Epithelial cell of prostate (primary cell): Measurements from ENCODE around the gene CYP21A2.
A peak's percentile ranks its signal among the peaks of the same experiment; 100 is the strongest.
"Not testable (repeated sequence)": the region's sequence is repeated elsewhere in the genome, so short reads cannot be mapped to it uniquely, and the experiment has no call there.

Source experiments
- DNase-seq: peaks from one replicate; pipeline ENCODE4 v3.0.0-alpha.2; 2011; ENCODE audit warnings: low read depth, low spot score
- H3K27ac ChIP-seq: fragments of 450-650 bp; 2 replicates; pipeline ENCODE4 v1.5.1; 2017; ENCODE audit warnings: mild to moderate bottlenecking

Gene CYP21A2

GRCh38 chr6:32049736-32050135, 11.5 kb downstream of the CYP21A2 start:
- not testable (repeated sequence) for DNase-seq, H3K27ac ChIP-seq

DNA sequence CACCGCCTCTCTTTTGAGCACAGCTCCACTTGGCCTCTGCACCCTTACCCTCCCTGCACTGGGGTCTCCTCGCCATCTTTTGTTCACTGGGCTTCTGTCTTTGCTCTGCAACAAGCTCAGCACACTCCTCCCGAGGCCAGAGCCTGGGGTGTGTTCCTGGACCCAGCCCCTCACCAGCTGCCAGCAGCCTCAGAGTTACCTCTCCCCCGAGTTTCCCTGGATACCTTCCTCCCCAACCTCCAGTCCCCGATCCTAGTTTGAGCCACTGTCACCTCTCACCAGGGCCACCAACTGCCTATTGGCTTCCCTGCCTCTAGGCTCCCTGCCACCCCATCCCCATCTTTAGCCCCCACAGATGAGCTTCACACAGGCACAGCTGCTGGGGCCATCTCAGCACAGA, 12.3 kb downstream of the CYP21A2 start:
- DNase-seq, result no peak
- H3K27ac ChIP-seq, result no peak overlapping the region

- DNase-seq, H3K27ac ChIP-seq: not testable (repeated sequence)
These were observed 14.4 kb downstream of the CYP21A2 start for GRCh38 chr6:32052626-32053025.

DNA sequence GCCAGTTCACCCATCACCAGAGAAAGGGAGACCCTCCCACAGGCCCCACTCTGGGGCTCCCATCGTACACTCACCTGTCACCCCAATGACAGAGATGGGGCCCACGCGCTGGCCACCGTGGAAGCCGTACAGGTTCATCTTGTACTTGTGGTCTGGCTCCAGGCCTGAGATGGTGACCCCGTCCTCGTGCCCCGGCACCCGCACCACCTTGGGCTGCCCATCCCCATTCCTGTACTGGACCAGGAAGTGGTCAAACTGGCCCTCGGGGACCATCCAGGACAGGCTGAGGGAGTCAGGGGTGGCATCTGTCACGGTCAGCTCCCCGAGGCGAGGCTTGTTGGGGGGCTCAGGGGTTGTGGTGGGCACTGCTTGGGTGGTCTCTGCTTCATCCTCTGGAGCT, 15.1 kb downstream of the CYP21A2 start:
- not testable (repeated sequence) for DNase-seq, H3K27ac ChIP-seq

DNA sequence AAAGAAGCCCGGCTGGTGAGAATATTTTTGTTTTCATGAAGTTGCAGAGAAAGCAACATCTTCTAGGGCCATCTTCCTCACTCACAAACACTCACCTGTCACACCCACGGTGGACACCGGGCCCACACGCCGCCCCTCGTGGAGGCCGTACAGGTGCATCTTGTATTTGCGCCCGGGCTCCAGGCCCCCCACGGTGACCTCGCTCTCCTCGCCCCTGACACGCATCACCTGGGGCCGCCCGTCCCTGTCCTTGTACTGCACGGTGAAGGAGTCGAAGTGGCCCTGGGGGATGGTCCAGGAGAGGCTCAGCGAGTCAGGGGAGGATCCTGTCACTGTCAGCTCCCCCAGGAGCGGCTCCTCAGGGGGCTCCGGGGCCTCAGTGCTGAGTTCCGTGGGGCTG, 17.5 kb downstream of the CYP21A2 start:
- not testable (repeated sequence) for H3K27ac ChIP-seq, DNase-seq

DNA sequence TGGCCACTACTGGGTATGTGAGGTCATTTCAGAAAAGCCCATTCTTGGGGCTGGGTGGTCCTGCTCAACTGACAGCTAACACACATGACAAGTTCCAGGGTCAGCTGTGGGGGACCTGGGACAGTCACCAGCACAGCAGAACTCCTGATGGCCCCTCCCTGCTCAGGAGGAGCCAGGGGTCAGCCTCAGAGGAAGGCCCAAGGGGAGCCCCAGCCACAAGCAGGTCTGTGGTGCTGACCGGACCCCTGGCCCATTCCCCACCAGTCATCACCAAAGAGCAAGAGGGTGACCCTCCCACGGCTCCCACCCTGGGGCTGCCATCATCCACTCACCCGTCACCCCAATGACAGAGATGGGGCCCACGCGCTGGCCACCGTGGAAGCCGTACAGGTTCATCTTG, 18.0 kb downstream of the CYP21A2 start:
- DNase-seq, result no peak
- H3K27ac ChIP-seq, result no peak overlapping the region

DNA sequence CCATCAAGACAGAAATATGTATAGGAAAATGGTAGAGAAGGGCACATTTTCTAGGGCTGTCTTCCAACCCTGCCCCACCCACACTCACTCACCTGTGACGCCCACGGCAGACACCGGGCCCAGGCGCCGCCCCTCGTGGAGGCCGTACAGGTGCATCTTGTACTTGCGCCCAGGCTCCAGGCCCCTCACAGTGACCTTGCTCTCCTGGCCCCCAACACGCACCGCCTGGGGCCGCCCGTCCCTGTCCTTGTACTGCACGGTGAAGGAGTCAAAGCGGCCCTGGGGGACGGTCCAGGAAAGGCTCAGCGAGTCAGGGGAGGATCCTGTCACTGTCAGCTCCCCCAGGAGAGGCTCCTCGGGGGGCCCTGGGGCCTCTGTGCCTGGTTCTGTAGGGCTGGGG, 19.8 kb downstream of the CYP21A2 start:
- no peak overlapping the region for H3K27ac ChIP-seq

GRCh38 chr6:32058511-32058963, 20.3 kb downstream of the CYP21A2 start:
- DNase-seq, result no peak
- no peak overlapping the region for H3K27ac ChIP-seq

More for the DNA sequence above, 19.8 kb downstream of the CYP21A2 start:
- DNase-seq, result no peak

GRCh38 chr6:32060966-32061655, 22.9 kb downstream of the CYP21A2 start:
- no peak overlapping the region for H3K27ac ChIP-seq
- DNase-seq, result no peak

DNA sequence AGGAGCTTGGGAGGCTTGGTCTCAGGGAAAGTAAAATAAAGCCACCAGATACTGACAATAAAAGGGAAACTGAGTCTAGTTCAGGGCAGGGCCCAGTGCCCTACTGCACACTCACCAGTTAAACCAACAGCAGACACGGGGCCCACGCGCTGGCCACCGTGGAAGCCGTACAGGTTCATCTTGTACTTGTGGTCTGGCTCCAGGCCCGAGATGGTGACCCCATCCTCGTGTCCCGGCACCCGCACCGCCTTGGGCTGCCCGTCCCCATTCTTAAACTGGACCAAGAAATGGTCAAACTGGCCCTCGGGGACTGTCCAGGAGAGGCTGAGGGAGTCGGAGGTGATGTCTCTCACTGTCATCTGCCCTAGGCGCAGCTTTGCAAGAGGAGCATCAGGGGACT, 26.5 kb downstream of the CYP21A2 start:
- H3K27ac ChIP-seq, result no peak overlapping the region
- no peak for DNase-seq

DNA sequence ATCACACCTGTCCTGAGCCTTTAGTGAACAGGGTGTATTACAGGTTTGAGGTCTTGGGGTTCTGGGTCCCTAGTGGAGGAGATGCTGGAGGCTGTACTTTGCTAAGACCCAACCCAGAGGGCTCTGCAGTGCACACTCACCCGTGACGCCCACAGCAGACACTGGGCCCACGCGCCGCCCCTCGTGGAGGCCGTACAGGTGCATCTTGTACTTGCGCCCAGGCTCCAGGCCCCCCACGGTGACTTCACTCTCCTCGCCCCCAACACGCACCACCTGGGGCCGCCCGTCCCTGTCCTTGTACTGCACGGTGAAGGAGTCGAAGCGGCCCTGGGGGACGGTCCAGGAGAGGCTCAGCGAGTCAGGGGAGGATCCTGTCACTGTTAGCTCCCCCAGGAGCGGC, 29.3 kb downstream of the CYP21A2 start:
- not testable (repeated sequence) for DNase-seq

DNA sequence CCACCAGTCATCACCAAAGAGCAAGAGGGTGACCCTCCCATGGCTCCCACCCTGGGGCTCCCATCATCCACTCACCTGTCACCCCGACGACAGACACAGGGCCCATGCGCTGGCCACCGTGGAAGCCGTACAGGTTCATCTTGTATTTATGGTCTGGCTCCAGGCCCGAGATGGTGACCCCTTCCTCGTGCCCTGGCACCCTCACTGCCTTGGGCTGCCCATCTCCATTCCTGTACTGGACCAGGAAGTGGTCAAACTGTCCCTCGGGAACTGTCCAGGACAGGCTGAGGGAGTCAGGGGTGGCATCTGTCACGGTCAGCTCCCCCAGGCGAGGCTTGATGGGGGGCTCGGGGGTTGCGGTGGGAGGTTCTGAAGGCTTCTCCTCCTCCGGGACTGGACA, 30.1 kb downstream of the CYP21A2 start:
- H3K27ac ChIP-seq, DNase-seq: not testable (repeated sequence)

More for the DNA sequence above, 29.3 kb downstream of the CYP21A2 start:
- not testable (repeated sequence) for H3K27ac ChIP-seq

DNA sequence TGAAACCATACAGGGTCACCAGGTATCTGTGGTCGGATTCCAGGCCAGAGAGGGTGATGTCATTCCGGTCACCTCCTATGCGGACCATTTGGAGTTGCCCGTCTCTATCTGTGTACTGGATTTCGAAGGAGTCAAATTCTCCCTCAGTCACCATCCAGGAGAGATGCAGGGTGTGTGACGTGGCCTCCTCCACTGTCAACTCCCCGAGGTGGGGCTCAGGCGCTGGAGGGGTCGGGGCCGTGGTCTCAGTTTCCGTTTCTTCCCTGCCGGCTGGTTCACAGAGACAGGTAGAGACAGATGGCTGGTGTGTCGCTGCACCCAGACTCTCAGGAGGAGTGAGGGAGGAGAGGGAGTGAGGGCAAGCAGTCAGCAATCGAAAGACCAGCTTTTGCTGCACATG, 30.7 kb downstream of the CYP21A2 start:
- no peak for DNase-seq
- H3K27ac ChIP-seq, result no peak overlapping the region

DNA sequence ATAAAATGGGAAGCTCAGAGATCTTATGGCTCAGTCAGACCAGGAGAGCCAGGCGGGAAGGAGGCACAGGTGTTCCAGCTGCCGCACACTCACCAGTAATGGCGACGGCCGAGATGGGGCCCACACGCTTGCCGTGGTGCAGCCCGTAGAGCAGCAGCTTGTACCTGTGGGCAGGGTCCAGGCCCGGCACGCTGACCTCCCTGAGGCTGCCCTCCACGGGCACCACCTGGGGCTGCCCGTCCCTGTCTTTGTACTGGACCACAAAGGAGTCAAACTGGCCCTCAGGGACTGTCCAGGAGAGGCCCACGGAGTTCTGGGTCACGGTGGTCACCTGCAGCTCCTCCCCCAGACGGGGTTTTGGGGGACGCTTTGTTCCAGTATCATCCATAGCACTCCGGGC, 31.2 kb downstream of the CYP21A2 start:
- no peak for DNase-seq
- no peak overlapping the region for H3K27ac ChIP-seq

DNA sequence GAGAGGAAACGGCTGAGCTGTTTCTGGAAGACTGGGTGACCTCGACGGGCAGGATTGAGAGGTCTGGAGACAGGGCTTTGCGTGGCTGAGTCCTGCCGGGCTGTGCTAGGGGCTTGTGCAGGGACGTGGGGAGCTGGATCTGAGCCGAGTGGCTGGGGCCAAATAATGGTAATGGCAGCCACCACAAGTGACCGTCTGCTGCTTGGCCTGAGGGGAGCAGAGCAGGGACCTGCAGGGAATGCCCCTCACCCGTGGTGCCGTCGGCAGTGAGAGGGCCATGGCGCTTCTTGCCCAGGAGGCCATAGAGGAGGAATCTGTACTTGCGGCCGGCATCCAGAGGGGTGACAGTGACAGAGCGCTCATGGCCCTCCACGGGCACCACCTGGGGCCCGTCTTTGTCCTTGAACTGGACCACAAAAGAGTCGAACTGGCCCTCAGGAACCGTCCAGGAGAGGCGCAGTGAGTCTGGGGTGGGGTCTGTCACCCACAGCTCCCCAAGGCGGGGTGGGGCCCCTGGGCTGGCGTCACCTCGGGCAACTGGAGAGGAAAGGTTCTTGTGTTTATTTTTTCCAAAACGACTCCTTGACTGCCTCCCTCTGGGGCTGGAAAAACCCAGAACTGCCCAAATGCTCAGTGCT, 31.8 kb downstream of the CYP21A2 start:
- no peak for DNase-seq
- H3K27ac ChIP-seq, result no peak overlapping the region

DNA sequence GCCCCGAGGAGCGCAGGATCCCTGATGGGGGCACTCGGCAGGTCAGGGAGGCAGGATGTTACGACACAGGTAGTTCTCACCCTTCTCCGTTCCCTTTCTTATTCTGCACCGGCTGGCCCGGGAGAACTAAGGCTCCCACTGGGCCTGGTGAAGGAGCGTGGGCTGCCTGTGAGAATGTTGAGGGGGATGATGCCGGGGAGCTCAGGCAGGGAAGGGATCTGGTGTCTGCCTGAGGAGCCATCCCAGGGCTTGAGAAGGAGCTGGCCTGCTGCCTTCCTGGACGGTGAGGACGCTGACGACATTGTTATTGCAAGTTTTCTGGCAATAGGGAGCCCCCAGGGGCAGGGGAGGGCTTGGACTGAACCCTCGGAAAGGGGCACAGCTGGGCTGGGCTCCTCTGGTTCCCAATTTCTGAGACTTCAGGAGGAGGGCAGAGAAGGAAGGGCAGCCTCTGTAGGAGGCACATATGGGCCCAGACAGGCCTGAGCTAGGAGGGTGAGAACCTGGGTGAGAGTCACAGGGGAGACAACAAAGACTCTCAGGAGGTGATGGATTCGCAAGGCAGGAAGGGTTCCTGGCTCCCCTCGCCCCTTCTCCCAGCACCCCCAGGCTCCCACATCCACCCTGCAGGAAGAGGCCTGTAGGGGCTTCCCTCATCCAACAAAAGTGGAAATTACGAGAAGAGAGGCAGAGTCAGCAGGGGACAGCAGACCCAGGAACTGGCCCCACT, 32.8 kb downstream of the CYP21A2 start:
- no peak overlapping the region for H3K27ac ChIP-seq
- no peak for DNase-seq

GRCh38 chr6:32073101-32073500, 34.9 kb downstream of the CYP21A2 start:
- no peak overlapping the region for H3K27ac ChIP-seq
- no peak for DNase-seq

DNA sequence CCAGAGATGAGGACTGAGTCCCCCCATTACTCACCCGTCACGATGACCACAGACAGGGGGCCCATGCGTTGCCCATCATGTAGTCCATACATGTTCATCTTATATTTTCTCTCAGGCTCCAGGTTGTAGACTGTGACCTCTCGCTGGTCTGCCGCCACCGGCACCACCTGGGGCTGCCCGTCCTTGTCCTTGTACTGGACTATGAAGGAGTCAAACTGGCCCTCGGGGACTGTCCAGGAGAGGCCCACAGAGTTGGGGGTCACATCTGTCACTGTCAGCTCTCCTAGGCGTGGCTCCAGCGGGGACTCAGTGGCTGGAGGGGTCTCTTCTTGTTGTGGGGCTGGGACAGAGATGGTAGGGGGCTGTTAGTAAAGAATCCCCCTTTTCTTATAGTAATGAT, 35.4 kb downstream of the CYP21A2 start:
- no peak overlapping the region for H3K27ac ChIP-seq
- no peak for DNase-seq

GRCh38 chr6:32074996-32075532, 36.8 kb downstream of the CYP21A2 start:
- H3K27ac ChIP-seq, result peak overlapping the region; percentile 65
- DNase-seq, result no peak

GRCh38 chr6:32075781-32076180, 37.6 kb downstream of the CYP21A2 start:
- DNase-seq, result no peak
- peak overlapping the region; percentile 65 for H3K27ac ChIP-seq

DNA sequence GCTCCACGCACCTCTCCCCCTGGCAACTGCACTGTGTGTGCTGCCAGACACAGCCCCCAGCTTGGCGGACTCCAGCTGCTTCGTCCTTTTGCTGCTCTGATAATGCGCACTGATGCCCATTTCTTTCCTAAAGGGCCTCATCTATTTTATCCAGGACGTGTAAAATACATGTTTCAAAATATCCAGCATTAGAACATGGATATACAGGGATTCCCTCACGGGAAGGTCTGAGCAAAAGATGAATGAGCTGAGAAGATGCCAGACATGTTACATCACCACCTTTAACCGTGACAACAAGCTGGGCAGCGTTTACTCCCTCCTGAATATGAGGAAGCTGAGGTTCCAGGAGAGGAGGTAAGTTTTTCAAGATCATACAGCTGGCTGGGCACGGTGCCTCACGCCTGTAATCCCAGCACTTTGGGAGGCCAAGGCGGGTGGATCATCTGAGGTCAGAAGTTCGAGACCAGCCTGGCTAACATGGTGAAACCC, 38.1 kb downstream of the CYP21A2 start:
- peak overlapping the region; percentile 65 for H3K27ac ChIP-seq
- DNase-seq, result peak; percentile 68
